Vagina (tissue), 2 donors: Measurements from ENCODE around the gene SIRT7.

Experiments
- CTCF ChIP-seq, 3 experiments: fragments of 450-650 bp in 2 of 3; fragments of 200-600 bp in 1 of 3; sonication (generic) in 1 of 3; IDR thresholded peaks; one replicate each; pipeline ENCODE4 v1.5.1; 2017 to 2019; ENCODE audit warnings: antibody characterized with exemption in 3 of 3, mild to moderate bottlenecking in 2 of 3, moderate library complexity in 2 of 3
- POLR2A ChIP-seq, 2 donors: fragments of 450-650 bp; IDR thresholded peaks; one replicate each; pipeline ENCODE4 v1.6.1; 2017; ENCODE audit warnings: antibody characterized with exemption in 2 of 2, mild to moderate bottlenecking in 2 of 2, moderate library complexity in 2 of 2

GRCh38 chr17:81964081-81964849 lies 46.3 kb upstream of the SIRT7 start:
- TF ChIP-seq CTCF (IDR thresholded peaks at IDR 0.05) (no peak), POLR2A (IDR thresholded peaks at IDR 0.05) (no peak)
